ENCODE measurements around the gene MCC.

- 0 out of 2 replicates have a peak, but pooled peaks have one; percentile 27 for TF ChIP-seq TAF1 (IDR thresholded peaks at IDR 0.05; ENCODE audit: borderline replicate concordance, insufficient read depth, low read length)
- TF ChIP-seq POLR2AphosphoS5 (IDR thresholded peaks at IDR 0.05; ENCODE audit: low read depth, low read length): no peak
Observed at GRCh38 chr5:113293975-113294310, 194.3 kb downstream of the MCC start.
